Endothelial cell of umbilical vein (primary cell): ENCODE results near the gene LOXL4. TPM values are rescaled to one million over a fixed set of nuclear protein-coding genes. Genes with fewer than 3 reads are reported as not detected.

Source experiments
- BruUV-seq: library from RNA; stranded (reverse); fragments of 400-500 nt; replicated peaks from 2 replicates; lab custom pipeline; 2021; lab: Mats Ljungman, UMichigan
- CTCF ChIA-PET: fragments of 300-600, 350-600 bp; sonication (Branson Sonifier 250); formaldehyde crosslinking; loops from one replicate; lab custom pipeline; 2021; ENCODE audit warnings: antibody characterized with exemption, inconsistent platforms; lab: Charles Lee
- POLR2A ChIA-PET: fragments of 300-600, 350-600 bp; sonication (Branson Sonifier 250); formaldehyde crosslinking; loops from one replicate; lab custom pipeline; 2021; ENCODE audit warnings: antibody characterized with exemption, inconsistent platforms; lab: Charles Lee
- DNase-seq: peaks from one replicate; pipeline ENCODE4 v3.0.0-alpha.2; 2011; ENCODE audit warnings: low read depth, low spot score
- FAIRE-seq: peaks from 2 replicates; lab custom pipeline; 2011; peaks lifted over from hg19 to GRCh38; lab: Jason Lieb, UNC
- H2AFZ ChIP-seq: 2 replicates; pipeline ENCODE4 v1.6.0; 2012; ENCODE audit warnings: low read depth, low read length, control low read depth, inconsistent platforms
- H3K27ac ChIP-seq: 2 replicates; pipeline ENCODE4 v1.5.1; 2011; ENCODE audit warnings: low read depth, mild to moderate bottlenecking, control low read depth, low read length, moderate library complexity; ENCODE audit not compliant: insufficient read depth
- H3K27me3 ChIP-seq, 2 experiments: 2 replicates each; pipeline versions ENCODE4 v1.6.0 to v1.6.1; 2011; ENCODE audit warnings: low read length in 2 of 2, mixed read lengths in 1 of 2; ENCODE audit not compliant: control insufficient read depth in 2 of 2, insufficient read depth in 2 of 2
- H3K36me3 ChIP-seq, 2 experiments: 2 replicates in 1 of 2; 3 replicates in 1 of 2; pipeline ENCODE4 v1.5.1; 2011; ENCODE audit warnings: low read length in 2 of 2, mild to moderate bottlenecking in 1 of 2, moderate library complexity in 1 of 2; ENCODE audit not compliant: control insufficient read depth in 2 of 2, insufficient read depth in 2 of 2; ENCODE audit errors: extremely low read depth in 1 of 2
- H3K4me1 ChIP-seq: 3 replicates; pipeline ENCODE4 v1.5.1; 2011; ENCODE audit warnings: mild to moderate bottlenecking, low read length; ENCODE audit not compliant: control insufficient read depth, insufficient read depth; ENCODE audit errors: extremely low read depth
- H3K4me2 ChIP-seq: 2 replicates; pipeline ENCODE4 v1.6.1; 2011; ENCODE audit warnings: low read length, control low read depth, mixed read lengths; ENCODE audit not compliant: insufficient read depth
- H3K4me3 ChIP-seq, 3 experiments: fragments of 200-600 bp in 1 of 3; sonication (generic), shearing (Covaris generic) in 1 of 3; replicated peaks in 1 of 3; 2 replicates each; pipeline ENCODE4 v1.5.1; 2011 to 2016; ENCODE audit warnings: control low read depth in 3 of 3, low read length in 3 of 3, mild to moderate bottlenecking in 2 of 3, inconsistent platforms in 1 of 3, low read depth in 1 of 3, moderate library complexity in 1 of 3; ENCODE audit not compliant: insufficient read depth in 1 of 3
- H3K79me2 ChIP-seq: 2 replicates; pipeline ENCODE4 v1.6.0; 2012; ENCODE audit warnings: low read length, inconsistent platforms; ENCODE audit not compliant: control insufficient read depth, insufficient read depth
- H3K9ac ChIP-seq: replicated peaks from 2 replicates; pipeline ENCODE3; 2011; ENCODE audit warnings: low read length, control low read depth; ENCODE audit not compliant: insufficient read depth; ENCODE audit errors: extremely low read depth
- H3K9me1 ChIP-seq: replicated peaks from 3 replicates; pipeline ENCODE4 v1.6.0; 2011; ENCODE audit warnings: mild to moderate bottlenecking, low read length; ENCODE audit not compliant: control insufficient read depth, insufficient read depth; ENCODE audit errors: extremely low read depth
- H3K9me3 ChIP-seq: replicated peaks from 2 replicates; pipeline ENCODE4 v1.5.1; 2012; ENCODE audit warnings: low read length, inconsistent platforms; ENCODE audit not compliant: control insufficient read depth, insufficient read depth
- H4K20me1 ChIP-seq: replicated peaks from 2 replicates; pipeline ENCODE3; 2011; ENCODE audit warnings: mild to moderate bottlenecking, low read length; ENCODE audit not compliant: control insufficient read depth, insufficient read depth; ENCODE audit errors: extremely low read depth
- EZH2 ChIP-seq: IDR thresholded peaks from 2 replicates; pipeline ENCODE4 v1.6.1; 2012; ENCODE audit warnings: borderline replicate concordance, low read depth, mild to moderate bottlenecking, moderate library complexity, low read length, inconsistent platforms; ENCODE audit not compliant: severe bottlenecking
- FOS ChIP-seq: IDR thresholded peaks from 2 replicates; pipeline ENCODE4 v1.6.1; 2011; ENCODE audit warnings: mild to moderate bottlenecking, low read length, moderate library complexity, borderline replicate concordance; ENCODE audit not compliant: insufficient read depth
- GATA2 ChIP-seq: IDR thresholded peaks from 2 replicates; pipeline ENCODE4 v1.7.0; 2011; ENCODE audit warnings: low read depth, mild to moderate bottlenecking, moderate library complexity, mixed read lengths, low read length; ENCODE audit not compliant: insufficient read length, insufficient read depth
- JUN ChIP-seq: IDR thresholded peaks from 2 replicates; pipeline ENCODE4 v1.6.1; 2011; ENCODE audit warnings: borderline replicate concordance, low read depth; ENCODE audit not compliant: insufficient read length, insufficient read depth
- MYC ChIP-seq: IDR thresholded peaks from one replicate; pipeline ENCODE4 v1.6.1; 2011; ENCODE audit warnings: mild to moderate bottlenecking, low read depth, low read length
- POLR2A ChIP-seq: IDR thresholded peaks from 2 replicates; pipeline ENCODE4 v1.6.1; 2012; ENCODE audit warnings: low read depth, mild to moderate bottlenecking, control low read depth, low read length
- POLR2AphosphoS5 ChIP-seq: IDR thresholded peaks from 2 replicates; pipeline ENCODE4 v1.6.1; 2012; ENCODE audit warnings: low read depth, mild to moderate bottlenecking, control low read depth, low read length, moderate library complexity; ENCODE audit not compliant: insufficient read depth
- dilution Hi-C: fragments of 300-500 bp; cut with MboI; formaldehyde crosslinking; loops from one replicate; pipeline ENCODE4 v1.15.0; 2019; ENCODE audit warnings: low sequenced_read_pairs; ENCODE audit not compliant: extremely low pct_ligation_motif_present
- intact Hi-C: fragments of 100-400 bp; cut with micrococcal nuclease; formaldehyde crosslinking; loops from one replicate; pipeline ENCODE4 v1.10.0; 2022
- polyA plus RNA-seq, 4 experiments: library from polyadenylated mRNA; depleted of rRNA in 3 of 4; stranded (reverse) in 3 of 4; unstranded in 1 of 4; fragments of >200 nt; gene quantifications; 2 replicates each; pipeline versions ENCODE4 v1.2.1 to v1.2.3, GENCODE V29; 2011 to 2012; ENCODE audit warnings: missing spikeins in 1 of 4
- total RNA-seq: library from RNA; stranded (reverse); gene quantifications from 2 replicates; pipeline ENCODE4 v1.2.3, GENCODE V29; 2021
- TF ChIP-seq, protein P1 (sequence below), 2 donors: IDR thresholded peaks; 1 replicate in 1 of 2; 2 replicates in 1 of 2; pipeline ENCODE4 v1.5.1; 2011; ENCODE audit warnings: low read length in 2 of 2, mild to moderate bottlenecking in 2 of 2, moderate library complexity in 2 of 2, control low read depth in 1 of 2, inconsistent platforms in 1 of 2, low read depth in 1 of 2; ENCODE audit not compliant: insufficient read depth in 1 of 2; ENCODE audit errors: extremely low read depth in 1 of 2
- TF ChIP-seq, protein P2 (sequence below): IDR thresholded peaks from 2 replicates; pipeline ENCODE4 v1.6.1; 2011; ENCODE audit not compliant: insufficient read depth, insufficient read length

The LOXL4 gene
- total and polyA plus RNA-seq, 2 donors (not counting 3 experiments of a cell fraction or from before 2014, with no cell fraction given), result 1.4 to 1.9 TPM

DNA sequence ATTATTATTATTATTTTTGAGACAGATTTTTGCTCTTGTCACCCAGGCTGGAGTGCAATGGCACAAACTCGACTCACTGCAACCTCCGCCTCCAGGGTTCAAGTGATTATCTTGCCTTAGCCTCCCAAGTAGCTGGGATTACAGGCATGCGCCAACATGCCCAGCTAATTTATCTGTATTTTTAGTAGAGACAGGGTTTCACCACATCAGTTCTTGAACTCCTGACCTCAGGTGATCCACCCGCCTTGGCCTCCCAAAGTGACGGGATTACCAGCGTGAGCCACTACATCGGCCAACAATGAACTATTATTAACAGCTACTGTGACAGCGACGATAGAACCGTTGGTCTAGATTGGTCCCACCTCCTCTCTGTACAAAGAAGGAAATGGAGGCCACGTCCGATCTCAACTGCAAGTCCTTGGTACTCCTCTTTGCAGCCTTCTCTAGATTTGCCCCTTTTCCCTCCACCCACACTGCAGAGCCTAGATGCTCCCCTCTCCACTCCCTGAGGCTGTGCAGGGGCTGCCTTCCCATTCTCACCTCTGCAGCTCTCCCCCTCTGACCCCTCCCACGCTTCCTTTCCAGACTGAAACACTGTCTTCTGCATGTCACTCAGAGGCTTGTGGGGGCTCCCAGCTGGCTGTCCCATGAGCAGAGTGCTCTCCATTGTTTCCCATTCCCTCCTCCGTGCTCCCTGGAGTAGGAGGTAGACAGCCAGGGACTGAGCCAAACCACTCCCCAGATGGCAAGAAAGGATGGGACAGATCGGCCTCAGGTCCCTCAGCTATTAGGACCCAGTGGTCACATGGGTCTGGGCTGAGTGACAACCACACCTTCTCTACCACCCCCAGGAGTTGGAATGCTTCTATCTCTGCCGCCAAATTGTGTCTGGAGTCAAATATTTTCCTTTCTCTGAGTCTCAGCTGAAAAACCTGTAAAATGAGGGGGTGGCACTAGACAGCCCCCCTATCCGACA, 2.3 kb downstream of the LOXL4 start:
- POLR2A ChIA-PET, result no interaction called here

More for the DNA sequence above, 2.3 kb downstream of the LOXL4 start:
- Histone ChIP-seq H4K20me1 (no peaks in the 10 kb centered on the region), H3K4me3 (no peak overlapping the region), H3K4me2 (no peak overlapping the region), H3K9ac (no peak overlapping the region), H3K36me3 (no peaks in the 10 kb centered on the region), H3K9me3 (no peaks in the 10 kb centered on the region), H3K4me1 (peaks cover 17% of the 10 kb centered on the region), H3K79me2 (no peaks in the 10 kb centered on the region), H2AFZ (no peak overlapping the region), H3K9me1 (no peaks in the 10 kb centered on the region), H3K27me3 (no peaks in the 10 kb centered on the region), H3K27ac (no peak overlapping the region)
- no TSS peak for BruUV-seq
- dilution Hi-C loops (no loop called here), intact Hi-C loops (no loop called here)
- TF ChIP-seq GATA2 (no peak), POLR2A (no peak), JUN (no peak), MYC (no peak), FOS (no peak), POLR2AphosphoS5 (no peak), EZH2 (no peak)
- TF ChIP-seq, protein P1, sequence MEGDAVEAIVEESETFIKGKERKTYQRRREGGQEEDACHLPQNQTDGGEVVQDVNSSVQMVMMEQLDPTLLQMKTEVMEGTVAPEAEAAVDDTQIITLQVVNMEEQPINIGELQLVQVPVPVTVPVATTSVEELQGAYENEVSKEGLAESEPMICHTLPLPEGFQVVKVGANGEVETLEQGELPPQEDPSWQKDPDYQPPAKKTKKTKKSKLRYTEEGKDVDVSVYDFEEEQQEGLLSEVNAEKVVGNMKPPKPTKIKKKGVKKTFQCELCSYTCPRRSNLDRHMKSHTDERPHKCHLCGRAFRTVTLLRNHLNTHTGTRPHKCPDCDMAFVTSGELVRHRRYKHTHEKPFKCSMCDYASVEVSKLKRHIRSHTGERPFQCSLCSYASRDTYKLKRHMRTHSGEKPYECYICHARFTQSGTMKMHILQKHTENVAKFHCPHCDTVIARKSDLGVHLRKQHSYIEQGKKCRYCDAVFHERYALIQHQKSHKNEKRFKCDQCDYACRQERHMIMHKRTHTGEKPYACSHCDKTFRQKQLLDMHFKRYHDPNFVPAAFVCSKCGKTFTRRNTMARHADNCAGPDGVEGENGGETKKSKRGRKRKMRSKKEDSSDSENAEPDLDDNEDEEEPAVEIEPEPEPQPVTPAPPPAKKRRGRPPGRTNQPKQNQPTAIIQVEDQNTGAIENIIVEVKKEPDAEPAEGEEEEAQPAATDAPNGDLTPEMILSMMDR (IDR thresholded peaks at IDR 0.05; ENCODE audit: extremely low read depth in 1 of 2, insufficient read depth in 1 of 2, low read depth in 1 of 2, low read length in 2 of 2), result no peak
- TF ChIP-seq, protein P2, sequence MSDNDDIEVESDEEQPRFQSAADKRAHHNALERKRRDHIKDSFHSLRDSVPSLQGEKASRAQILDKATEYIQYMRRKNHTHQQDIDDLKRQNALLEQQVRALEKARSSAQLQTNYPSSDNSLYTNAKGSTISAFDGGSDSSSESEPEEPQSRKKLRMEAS, result no peak
- DNase-seq (no peak), FAIRE-seq (no peak)
- CTCF ChIA-PET, result interaction anchor here (1.0 to 6.3 kb wide), 3 partner anchors 23 to 981 kb away, joined by 3 to 73 read pairs (median 6); no protein-coding TSS in a partner anchor
